Measurements from ENCODE around the gene RHOF. TPM values are rescaled to one million over a fixed set of nuclear protein-coding genes. Genes with fewer than 3 reads are reported as not detected.

The RHOF gene
- total RNA-seq, 3 donors from 2014 or later, result 5.8 to 13.1 (median 12.0) TPM

DNA sequence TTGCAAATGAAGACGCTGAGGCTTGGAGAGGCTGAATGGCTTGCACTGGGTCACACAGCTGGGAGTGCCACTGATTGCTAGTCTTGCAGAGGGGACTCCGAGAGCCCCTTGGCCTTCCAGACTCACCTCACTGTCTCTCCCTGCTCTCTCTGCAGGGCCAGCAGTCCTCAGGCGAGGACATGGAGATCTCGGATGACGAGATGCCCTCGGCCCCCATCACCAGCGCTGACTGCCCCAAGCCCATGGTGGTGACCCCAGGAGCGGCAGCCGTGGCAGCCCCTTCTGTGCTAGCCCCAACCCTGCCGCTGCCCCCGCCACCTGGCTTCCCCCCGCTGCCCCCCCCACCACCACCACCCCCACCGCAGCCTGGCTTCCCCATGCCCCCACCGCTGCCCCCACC lies 20.5 kb upstream of the RHOF start:
- Histone ChIP-seq H3K4me1 (peaks cover 9 to 15% of the 10 kb centered on the region in 2 donors), H3K27ac (no peak overlapping the region), H3K4me3 (no peak overlapping the region), H3K27me3 (no peaks in the 10 kb centered on the region), H3K9me3 (no peaks in the 10 kb centered on the region), H3K36me3 (peaks cover 12% of the 10 kb centered on the region)
- no peak for DNase-seq (ENCODE audit: low spot score in 2 of 2)
- intact Hi-C loops (cut with DNase I; ENCODE audit: low total_unique reads), result no loop called here
- TF ChIP-seq POLR2AphosphoS5 (IDR thresholded peaks at IDR 0.05) (no peak), POLR2A (IDR thresholded peaks at IDR 0.05) (no peak)
- TF ChIP-seq, protein P1, sequence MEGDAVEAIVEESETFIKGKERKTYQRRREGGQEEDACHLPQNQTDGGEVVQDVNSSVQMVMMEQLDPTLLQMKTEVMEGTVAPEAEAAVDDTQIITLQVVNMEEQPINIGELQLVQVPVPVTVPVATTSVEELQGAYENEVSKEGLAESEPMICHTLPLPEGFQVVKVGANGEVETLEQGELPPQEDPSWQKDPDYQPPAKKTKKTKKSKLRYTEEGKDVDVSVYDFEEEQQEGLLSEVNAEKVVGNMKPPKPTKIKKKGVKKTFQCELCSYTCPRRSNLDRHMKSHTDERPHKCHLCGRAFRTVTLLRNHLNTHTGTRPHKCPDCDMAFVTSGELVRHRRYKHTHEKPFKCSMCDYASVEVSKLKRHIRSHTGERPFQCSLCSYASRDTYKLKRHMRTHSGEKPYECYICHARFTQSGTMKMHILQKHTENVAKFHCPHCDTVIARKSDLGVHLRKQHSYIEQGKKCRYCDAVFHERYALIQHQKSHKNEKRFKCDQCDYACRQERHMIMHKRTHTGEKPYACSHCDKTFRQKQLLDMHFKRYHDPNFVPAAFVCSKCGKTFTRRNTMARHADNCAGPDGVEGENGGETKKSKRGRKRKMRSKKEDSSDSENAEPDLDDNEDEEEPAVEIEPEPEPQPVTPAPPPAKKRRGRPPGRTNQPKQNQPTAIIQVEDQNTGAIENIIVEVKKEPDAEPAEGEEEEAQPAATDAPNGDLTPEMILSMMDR (IDR thresholded peaks at IDR 0.05), result no peak

DNA sequence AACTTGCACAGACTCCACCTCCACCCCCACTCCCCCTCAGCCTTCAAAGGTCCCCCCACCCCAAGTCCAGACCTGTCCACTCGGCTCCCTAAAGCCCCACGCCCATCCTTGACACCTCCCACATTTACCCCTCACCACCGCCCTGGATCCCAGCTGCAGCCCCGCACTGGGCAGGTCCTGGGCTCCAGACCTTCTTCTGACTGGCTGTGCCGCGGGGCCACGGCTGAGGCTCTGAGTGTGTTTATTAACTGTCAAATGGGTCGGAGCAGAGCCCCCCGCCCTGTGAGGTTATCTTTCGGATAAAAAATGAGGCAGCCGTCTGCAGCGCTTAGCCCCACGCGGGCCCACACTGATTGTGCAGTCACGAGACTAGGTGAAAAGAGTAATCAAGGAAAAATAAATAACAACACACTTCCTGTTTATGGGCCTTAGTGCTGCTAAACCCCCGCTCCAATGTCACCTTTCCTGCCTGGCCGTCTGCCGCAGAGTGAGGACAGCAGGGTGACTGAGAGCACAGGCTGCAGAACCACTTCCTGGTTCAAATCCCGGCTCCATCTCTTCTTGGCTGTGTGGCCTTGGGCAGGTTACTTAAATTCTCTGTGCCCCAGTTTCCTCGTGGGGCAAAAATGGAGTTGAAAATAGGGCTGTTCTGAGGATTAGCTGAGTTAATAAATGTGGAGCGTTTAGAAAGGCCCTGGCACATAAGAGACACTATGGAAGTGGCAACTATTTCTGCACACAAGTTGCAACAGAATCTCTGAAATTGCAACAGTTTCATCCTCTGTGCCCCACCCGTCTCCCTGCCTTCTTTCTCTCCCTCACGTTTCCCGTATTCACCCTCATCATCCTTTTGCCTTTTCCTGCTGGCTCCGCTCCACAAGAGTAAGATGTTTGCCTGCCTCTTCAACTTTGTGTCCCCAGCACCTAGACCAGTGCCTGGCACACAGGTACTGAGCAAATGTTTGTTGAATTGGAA lies 19.7 kb upstream of the RHOF start:
- peaks cover 9 to 15% of the 10 kb centered on the region in 2 donors for H3K4me1 ChIP-seq
- intact Hi-C loops (cut with DNase I; ENCODE audit: low total_unique reads), result loop anchor here (1.0 kb wide), 1 partner anchor 18 kb away; no protein-coding TSS in a partner anchor

DNA sequence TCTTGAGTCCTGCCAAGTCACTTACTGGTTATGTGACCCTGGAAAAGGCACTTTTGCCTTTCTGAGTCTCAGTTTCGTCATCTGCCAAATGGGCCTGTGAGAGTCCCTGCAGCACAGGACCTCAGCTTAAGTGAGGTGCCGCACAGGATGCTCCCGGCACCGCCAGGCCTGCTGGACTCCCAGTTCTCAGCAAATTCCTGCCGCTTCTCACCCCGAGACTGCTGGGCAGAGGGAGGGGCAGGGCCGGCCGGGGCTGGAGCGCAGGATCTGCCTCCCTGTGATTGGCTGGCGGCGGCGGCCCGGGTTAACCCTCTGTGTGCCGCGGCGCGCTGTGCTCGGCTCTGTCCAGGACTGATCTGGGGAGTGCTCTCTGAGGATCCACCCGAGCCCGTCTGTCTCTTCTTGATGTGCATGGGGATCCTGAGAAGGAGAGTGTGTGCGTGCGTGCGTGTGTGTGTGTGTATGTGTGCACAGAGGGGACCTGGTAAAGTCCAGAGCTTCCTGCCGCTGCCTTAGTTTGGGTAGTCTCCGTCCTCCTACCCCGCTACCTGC lies 18.9 kb upstream of the RHOF start:
- peak in 1 of 2 donors; percentile 81 for DNase-seq (ENCODE audit: low spot score in 2 of 2)
- intact Hi-C loops (cut with DNase I; ENCODE audit: low total_unique reads), result loop anchor here (1.0 kb wide), 1 partner anchor 17 kb away; no protein-coding TSS in a partner anchor
- peaks cover 6% of the 10 kb centered on the region for H3K36me3 ChIP-seq
- H3K4me3 ChIP-seq, result peak overlapping the region; percentile 48 to 73 (median 57)
- H3K9me3 ChIP-seq, result no peaks in the 10 kb centered on the region
- TF ChIP-seq POLR2AphosphoS5 (IDR thresholded peaks at IDR 0.05) (peak in 1 of 3 donors; percentile 60), POLR2A (IDR thresholded peaks at IDR 0.05) (no peak)
- TF ChIP-seq, protein P1 (IDR thresholded peaks at IDR 0.05), result peak in 1 of 3 donors; percentile 45
- peaks cover 9 to 15% of the 10 kb centered on the region in 2 donors for H3K4me1 ChIP-seq
- H3K27ac ChIP-seq, result peak overlapping the region in 1 of 2 donors; percentile 59
- no peaks in the 10 kb centered on the region for H3K27me3 ChIP-seq

More for the DNA sequence above, 19.7 kb upstream of the RHOF start:
- TF ChIP-seq POLR2A (IDR thresholded peaks at IDR 0.05) (no peak), POLR2AphosphoS5 (IDR thresholded peaks at IDR 0.05) (no peak)
- TF ChIP-seq, protein P1 (IDR thresholded peaks at IDR 0.05), result no peak
- H3K4me3 ChIP-seq, result peak overlapping the region; percentile 48 to 73 (median 57)
- no peak for DNase-seq (ENCODE audit: low spot score in 2 of 2)
- no peak overlapping the region for H3K27ac ChIP-seq
- H3K9me3 ChIP-seq, result no peaks in the 10 kb centered on the region
- peaks cover 12% of the 10 kb centered on the region for H3K36me3 ChIP-seq
- H3K27me3 ChIP-seq, result no peaks in the 10 kb centered on the region

DNA sequence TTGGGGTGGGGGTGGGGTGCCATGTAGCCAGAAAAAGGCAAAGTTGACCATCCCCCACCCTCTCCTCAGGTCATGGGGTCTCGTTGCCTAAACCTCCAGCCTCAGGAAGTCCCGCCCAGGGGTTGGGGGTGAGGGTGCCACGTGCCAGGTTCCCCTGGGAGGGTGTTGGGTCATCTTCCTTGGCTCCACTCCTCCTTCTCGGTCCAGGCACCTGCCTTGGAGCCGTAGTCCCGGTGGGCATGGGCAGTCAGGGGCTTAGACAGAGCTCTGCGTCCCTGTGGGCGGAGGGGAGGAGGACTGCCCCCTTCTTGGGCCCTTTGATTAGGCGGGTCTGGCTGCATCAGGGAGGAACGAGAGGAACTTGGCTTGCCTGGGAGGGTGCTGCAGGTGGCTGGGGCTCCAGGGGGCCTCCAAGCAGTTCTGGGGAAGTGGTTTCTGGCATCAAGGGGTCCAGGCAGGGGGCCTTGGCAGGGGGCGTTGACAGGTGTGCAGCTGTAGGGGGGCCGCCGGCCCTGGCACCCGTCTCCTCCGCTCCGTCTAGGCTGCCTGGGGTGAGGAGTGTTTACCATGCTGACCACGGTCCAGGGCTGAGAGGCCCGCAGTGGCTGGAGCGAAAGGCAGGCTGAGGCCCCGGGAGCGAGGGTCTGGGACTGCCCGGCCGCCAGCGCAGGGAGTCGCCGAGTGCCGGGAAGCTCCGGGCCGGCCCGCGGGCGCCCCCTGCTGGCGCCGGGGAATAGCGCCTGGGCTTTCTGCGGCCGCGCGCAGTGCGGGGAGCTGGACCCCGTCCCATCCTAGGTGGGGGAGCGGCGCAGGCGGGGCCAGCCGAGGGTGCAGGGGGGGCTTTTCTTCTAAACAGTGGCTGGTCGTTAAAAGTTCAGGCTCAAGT lies 18.2 kb upstream of the RHOF start:
- Histone ChIP-seq H3K27me3 (no peaks in the 10 kb centered on the region), H3K9me3 (no peaks in the 10 kb centered on the region), H3K36me3 (no peaks in the 10 kb centered on the region)

More for the DNA sequence above, 18.2 kb upstream of the RHOF start:
- intact Hi-C loops (cut with DNase I; ENCODE audit: low total_unique reads), result loop anchor here (1.0 kb wide), 1 partner anchor 16 kb away; no protein-coding TSS in a partner anchor
- DNase-seq (ENCODE audit: low spot score in 2 of 2), result no peak
- peak overlapping the region; percentile 48 to 73 (median 57) for H3K4me3 ChIP-seq
- H3K4me1 ChIP-seq, result peaks cover 9 to 20% of the 10 kb centered on the region in 2 donors
- H3K27ac ChIP-seq, result peak overlapping the region; percentile 59 to 90
- no peak for TF ChIP-seq POLR2A (IDR thresholded peaks at IDR 0.05)
- TF ChIP-seq, protein P1 (IDR thresholded peaks at IDR 0.05), result peak; percentile 88 to 96 (median 90)

Data from breast epithelium (tissue), 4 donors.